CD4-positive, alpha-beta T cell treated with Interleukin-21 for 1 hour (primary cell): ENCODE measurements around the gene GTF2H4.
A peak's percentile ranks its signal among the peaks of the same experiment; 100 is the strongest.
"Not testable (repeated sequence)": the region's sequence is repeated elsewhere in the genome, so short reads cannot be mapped to it uniquely, and the experiment has no call there.

Experiments
- DNase-seq: peaks from one replicate; pipeline ENCODE4 v3.0.0-alpha.2; 2020

The GTF2H4 gene

GRCh38 chr6:30895343-30895742, 12.7 kb upstream of the GTF2H4 start:
- DNase-seq: no peak

- DNase-seq: no peak
Measured at GRCh38 chr6:30896541-30896940, 11.5 kb upstream of the GTF2H4 start.

- no peak for DNase-seq
Measured at GRCh38 chr6:30897882-30898281, 10.1 kb upstream of the GTF2H4 start.

GRCh38 chr6:30898750-30899360, 9.2 kb upstream of the GTF2H4 start:
- DNase-seq: no peak

GRCh38 chr6:30900863-30901417, 7.1 kb upstream of the GTF2H4 start:
- no peak for DNase-seq

GRCh38 chr6:30901436-30901835, 6.6 kb upstream of the GTF2H4 start:
- no peak for DNase-seq

- DNase-seq: not testable (repeated sequence)
Measured at GRCh38 chr6:30902196-30902595, 5.8 kb upstream of the GTF2H4 start.

- DNase-seq: no peak
Measured at GRCh38 chr6:30902709-30903108, 5.3 kb upstream of the GTF2H4 start.

- DNase-seq: no peak
Measured at GRCh38 chr6:30903236-30903635, 4.8 kb upstream of the GTF2H4 start.

- DNase-seq: not testable (repeated sequence)
Measured at GRCh38 chr6:30907290-30907757, 683 bp upstream of the GTF2H4 start.

- no peak for DNase-seq
Measured at GRCh38 chr6:30908700-30909099, 693 bp downstream of the GTF2H4 start.

GRCh38 chr6:30910473-30910872, 2.5 kb downstream of the GTF2H4 start:
- DNase-seq: not testable (repeated sequence)

GRCh38 chr6:30912746-30913520, 4.9 kb downstream of the GTF2H4 start:
- DNase-seq: no peak

- DNase-seq: no peak
Measured at GRCh38 chr6:30913721-30914075, 5.7 kb downstream of the GTF2H4 start.

- peak; percentile 91 for DNase-seq
Measured at GRCh38 chr6:30914076-30914853, 6.3 kb downstream of the GTF2H4 start, which contains the start of gene VARS2. Gene VARS2, plus strand, starts transcription at chr6:30914238. Its CDS starts 599 bp downstream, at chr6:30914837.

- DNase-seq: no peak
Measured at GRCh38 chr6:30914854-30915590, 7.0 kb downstream of the GTF2H4 start.

- DNase-seq: peak; percentile 45
Measured at GRCh38 chr6:30915591-30915946, 7.6 kb downstream of the GTF2H4 start.

GRCh38 chr6:30917041-30917440, 9.0 kb downstream of the GTF2H4 start:
- DNase-seq: no peak

- no peak for DNase-seq
Measured at GRCh38 chr6:30917487-30917886, 9.5 kb downstream of the GTF2H4 start.

GRCh38 chr6:30918670-30919069, 10.7 kb downstream of the GTF2H4 start:
- no peak for DNase-seq

GRCh38 chr6:30922447-30922852, 14.4 kb downstream of the GTF2H4 start:
- DNase-seq: no peak

- DNase-seq: not testable (repeated sequence)
Measured at GRCh38 chr6:30924040-30924627, 16.1 kb downstream of the GTF2H4 start.
